ENCODE measurements around the gene JAK2.

DNA sequence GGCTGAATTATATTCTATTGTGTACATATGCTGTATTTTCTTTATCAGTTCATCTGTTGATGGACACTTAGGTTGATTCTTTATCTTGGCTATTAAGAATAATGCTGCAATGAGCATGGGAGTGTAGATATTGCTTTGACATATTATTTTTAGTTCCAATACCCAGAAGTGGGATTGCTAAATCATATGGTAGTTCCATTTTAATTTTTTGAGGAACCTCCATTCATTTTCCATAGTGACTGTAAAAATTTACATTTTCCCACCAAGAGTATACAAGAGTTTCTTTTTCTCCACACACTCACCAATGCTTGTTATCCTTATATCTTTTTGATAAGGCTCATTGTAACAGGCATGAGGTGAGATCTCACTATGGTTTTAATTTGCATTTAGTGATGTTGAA, 19.4 kb downstream of the JAK2 start:
- TF ChIP-seq MXI1 (IDR thresholded peaks at IDR 0.05; ENCODE audit: low read depth, low read length): no peak
- no peak for TF ChIP-seq RFX5 (IDR thresholded peaks at IDR 0.05; ENCODE audit: low read length)
